CD4-positive, alpha-beta T cell treated with Interleukin-1 beta for 1 hour (primary cell): ENCODE data around the gene REM2.

Source experiments
- DNase-seq, 2 donors: peaks; one replicate each; pipeline ENCODE4 v3.0.0-alpha.2; 2020 to 2022

The REM2 gene

GRCh38 chr14:22875003-22875747 is 7.8 kb upstream of the REM2 start:
- no peak for DNase-seq

- DNase-seq: no peak
Measured at GRCh38 chr14:22875748-22876319, 7.2 kb upstream of the REM2 start.

GRCh38 chr14:22877000-22877501 is 6.0 kb upstream of the REM2 start:
- no peak for DNase-seq

GRCh38 chr14:22878271-22879246 is 4.5 kb upstream of the REM2 start:
- no peak for DNase-seq

GRCh38 chr14:22882064-22882463 is 958 bp upstream of the REM2 start:
- no peak for DNase-seq

GRCh38 chr14:22882529-22883172 is 371 bp upstream of the REM2 start:
- DNase-seq: peak; percentile 55 to 57

GRCh38 chr14:22884076-22884737 is 1.2 kb downstream of the REM2 start:
- no peak for DNase-seq

- no peak for DNase-seq
Measured at GRCh38 chr14:22884738-22885523, 1.9 kb downstream of the REM2 start.

GRCh38 chr14:22885975-22886374 is 3.0 kb downstream of the REM2 start:
- DNase-seq: no peak

GRCh38 chr14:22886500-22887259 is 3.7 kb downstream of the REM2 start:
- peak; percentile 81 to 85 for DNase-seq

- peak; percentile 60 to 73 for DNase-seq
Measured at GRCh38 chr14:22887260-22887989, 4.4 kb downstream of the REM2 start.

GRCh38 chr14:22887990-22888378 is 5.0 kb downstream of the REM2 start:
- peak; percentile 22 to 66 for DNase-seq

- peak; percentile 24 to 53 for DNase-seq
Measured at GRCh38 chr14:22888662-22889061, 5.6 kb downstream of the REM2 start.

GRCh38 chr14:22890416-22890815 is 7.4 kb downstream of the REM2 start:
- no peak for DNase-seq

GRCh38 chr14:22892488-22892887 is 9.5 kb downstream of the REM2 start:
- DNase-seq: no peak

- no peak for DNase-seq
Measured at GRCh38 chr14:22893706-22894105, 10.7 kb downstream of the REM2 start.

- DNase-seq: no peak
Measured at GRCh38 chr14:22895402-22895801, 12.4 kb downstream of the REM2 start.

GRCh38 chr14:22896356-22896755 is 13.3 kb downstream of the REM2 start:
- DNase-seq: no peak

- no peak for DNase-seq
Measured at GRCh38 chr14:22896760-22897159, 13.7 kb downstream of the REM2 start.

GRCh38 chr14:22897357-22897756 is 14.3 kb downstream of the REM2 start:
- DNase-seq: no peak
